NK-92 treated with Interleukin-12 subunit alpha and Interleukin-12 subunit beta, amount 100 ng/mL, for 24 hours (cell line): ENCODE results near the gene C1orf167.

Experiments used
- DNase-seq: peaks from one replicate; lab custom pipeline; 2025; lab: John Stamatoyannopoulos, UW

The C1orf167 gene

DNA sequence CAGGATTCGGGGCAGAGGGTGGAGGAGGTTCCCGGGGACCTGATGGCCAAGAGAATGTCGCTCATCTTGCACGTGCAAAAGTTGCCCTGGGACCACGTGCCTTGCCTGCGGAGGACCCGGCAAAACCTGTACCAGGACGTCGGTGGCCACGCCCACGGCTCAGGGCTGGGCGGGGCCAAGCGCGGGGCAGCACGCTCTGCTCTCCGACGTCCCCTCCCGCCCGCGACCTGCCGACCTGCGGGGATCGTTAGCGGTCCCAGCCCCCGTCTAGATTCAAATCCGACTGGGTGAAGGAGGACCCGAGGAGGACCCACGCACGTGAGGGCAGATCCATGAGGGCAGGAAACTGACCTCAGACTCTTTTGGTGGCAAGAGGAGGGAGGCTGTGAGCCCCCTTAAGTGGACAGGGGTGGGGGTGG, at the start of gene C1orf167:
Gene C1orf167 (plus strand): TSS at position 206 of the 419 bp plus-strand sequence. CDS start 2,208 bp downstream, outside the sequence.
- no peak for DNase-seq

DNA sequence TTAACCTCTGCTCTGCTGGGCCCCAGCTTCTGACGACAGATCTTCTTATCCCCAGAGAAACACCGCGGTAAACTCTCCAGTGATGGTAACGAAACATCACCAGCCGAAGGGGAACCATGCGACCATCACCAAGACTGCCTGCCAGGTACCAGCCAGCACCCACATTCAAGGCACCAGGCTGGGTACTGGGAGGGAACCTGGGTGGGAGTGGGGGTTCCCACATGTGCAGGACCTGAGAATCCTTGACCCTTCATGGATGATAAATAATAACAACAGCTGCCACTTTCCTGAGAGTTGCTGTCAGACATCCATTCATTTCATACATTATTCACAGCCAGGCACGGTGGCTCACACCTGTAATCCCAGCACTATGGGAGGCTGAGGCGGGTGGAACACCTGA, 49.7 kb upstream of the C1orf167 start:
- DNase-seq, result no peak

GRCh38 chr1:11713095-11713494, 48.9 kb upstream of the C1orf167 start:
- no peak for DNase-seq

DNA sequence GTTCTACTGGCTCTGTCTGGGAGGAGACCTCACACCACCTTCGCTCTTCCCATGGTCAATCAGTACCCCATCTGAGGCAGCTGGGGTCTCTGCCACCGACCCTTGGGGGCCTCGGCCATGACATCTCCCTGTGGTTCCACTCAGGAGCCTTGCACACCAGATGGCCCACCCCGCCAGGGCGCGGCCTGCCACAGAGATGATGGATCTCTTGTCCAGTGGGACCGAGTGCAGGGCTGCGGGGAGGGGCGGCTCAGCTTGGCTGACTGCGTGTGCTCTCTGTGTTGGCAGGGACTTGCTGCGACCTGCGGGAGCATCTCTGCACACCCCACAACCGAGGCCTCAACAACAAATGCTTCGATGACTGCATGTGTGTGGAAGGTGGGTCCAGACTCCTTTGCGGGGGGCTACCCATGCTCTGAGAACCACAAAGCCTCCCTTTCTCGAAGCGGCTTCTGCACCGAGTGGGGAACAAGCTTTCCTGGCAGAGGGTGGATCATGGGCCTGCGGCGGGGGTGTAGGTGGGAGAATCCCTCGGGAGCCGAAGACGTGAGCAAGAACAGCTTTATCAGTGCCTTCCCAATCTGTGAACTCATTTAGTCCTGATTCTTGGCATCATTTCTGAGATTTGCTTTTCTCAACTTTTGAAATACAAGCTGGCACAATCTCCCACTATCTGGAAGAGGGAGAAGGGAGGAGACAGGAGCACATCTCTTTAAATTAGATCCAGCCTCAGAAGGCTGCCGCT, 47.0 kb upstream of the C1orf167 start:
- DNase-seq, result no peak

- DNase-seq, result peak; percentile 68
Measured at GRCh38 chr1:11719313-11720032, 42.5 kb upstream of the C1orf167 start.

GRCh38 chr1:11720033-11720376, 42.0 kb upstream of the C1orf167 start:
- DNase-seq, result no peak

DNA sequence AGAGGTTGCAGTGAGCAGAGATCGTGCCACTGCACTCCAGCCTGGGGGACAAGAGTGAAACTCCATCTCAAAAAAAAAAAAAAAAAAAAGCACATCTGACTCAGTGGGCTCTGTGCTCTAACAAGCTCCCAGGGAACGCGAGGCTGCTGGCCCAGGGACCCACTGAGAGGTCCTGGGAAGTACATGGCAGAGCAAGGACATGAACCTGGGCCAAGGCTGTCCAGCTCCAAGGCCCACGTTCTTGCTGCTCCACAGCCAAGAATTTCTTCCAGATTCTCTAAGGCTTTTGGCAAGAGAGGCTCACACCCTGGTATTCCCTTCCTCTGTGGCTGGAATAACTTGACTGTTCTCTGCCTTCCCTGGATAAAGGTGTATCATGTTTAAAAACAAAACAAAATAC, 41.5 kb upstream of the C1orf167 start:
- no peak for DNase-seq

DNA sequence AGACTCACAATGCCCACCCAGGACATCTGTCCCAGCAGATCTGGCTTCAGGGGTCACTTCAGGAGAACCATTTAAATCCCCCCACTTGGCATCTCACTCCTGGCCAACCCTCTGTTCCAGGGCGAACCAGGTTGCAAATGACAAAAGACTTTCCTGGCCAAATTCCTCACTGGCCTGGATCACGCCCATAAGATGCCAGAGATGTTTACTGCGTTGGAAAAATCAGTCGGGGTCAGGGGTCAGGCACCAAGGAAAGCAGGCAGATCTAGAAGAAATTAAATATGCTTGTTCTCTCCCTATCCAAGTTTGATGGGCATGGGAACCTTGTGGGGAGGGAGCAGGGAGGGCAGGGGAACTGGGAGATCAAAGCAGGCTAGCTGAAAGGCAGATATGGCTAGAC, 40.7 kb upstream of the C1orf167 start:
- DNase-seq, result no peak

GRCh38 chr1:11722538-11722937, 39.5 kb upstream of the C1orf167 start:
- DNase-seq, result no peak

DNA sequence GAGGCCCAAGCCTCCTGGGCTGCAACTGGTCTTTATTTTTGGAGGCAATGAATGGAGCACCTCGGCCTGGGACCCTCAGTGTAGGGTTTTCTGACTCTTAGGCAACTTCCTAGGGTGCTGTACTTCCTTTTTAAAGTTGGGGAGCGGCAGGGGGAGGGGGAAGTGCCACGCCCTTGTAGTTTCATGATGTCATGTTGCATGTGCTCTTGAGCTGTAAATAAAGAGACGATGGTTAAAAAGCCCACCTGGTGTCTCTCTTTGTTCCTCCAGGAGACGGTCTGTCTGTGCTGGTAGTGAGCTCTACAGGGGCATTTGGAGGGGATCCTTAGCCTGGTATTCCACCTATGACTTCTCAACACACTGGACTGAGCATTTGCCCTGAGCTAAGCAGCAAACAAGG, 36.4 kb upstream of the C1orf167 start:
- DNase-seq, result no peak

DNA sequence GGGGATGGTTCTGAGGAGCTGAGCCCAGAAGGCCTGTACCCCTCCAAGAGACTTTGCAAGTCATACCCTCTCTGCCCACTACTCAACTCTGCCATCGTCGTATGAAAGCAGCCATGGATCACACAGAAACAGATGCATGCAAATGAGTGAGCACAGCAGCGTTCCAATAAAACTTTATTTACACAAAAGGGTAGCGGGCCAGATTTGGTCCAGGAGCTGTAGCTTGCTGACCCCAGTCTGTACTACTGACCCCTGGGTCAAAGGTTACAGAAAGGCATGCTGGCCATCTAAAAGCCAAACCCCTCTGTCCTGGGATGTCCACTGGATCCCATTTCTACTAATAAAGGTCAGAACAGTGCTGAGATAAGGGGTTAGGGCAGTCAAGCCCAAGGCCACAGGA, 34.9 kb upstream of the C1orf167 start:
- no peak for DNase-seq

DNA sequence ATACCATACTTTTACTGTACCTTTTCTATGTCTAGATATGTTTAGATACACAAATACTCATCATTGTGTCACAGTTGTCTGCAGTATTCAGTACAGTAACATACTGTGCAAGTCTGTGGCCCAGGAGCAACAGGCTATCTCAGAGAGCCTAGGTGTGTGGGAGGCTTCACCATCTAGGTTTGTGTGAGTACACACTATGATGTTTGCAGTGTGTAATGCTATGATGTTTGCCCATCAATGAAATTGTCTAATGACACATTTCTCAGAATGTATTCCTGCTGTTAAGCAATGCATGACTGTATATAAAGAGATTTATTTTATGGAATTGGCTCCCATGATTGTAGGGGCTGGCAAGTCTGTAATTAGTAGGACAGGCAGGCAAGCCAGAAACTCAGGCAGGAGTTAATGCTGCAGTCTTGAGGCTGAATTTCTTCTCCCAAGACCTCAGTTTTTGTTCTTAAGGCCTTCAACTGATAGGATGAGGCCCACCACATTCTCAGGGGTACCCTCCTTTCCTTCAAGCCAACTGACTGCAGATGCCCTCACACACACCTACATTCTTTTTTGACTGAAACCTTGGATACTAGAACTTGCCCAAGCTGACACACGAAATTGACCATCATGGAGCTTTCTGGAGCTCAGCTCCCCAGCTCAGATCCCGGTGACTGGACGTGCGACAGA, 33.7 kb upstream of the C1orf167 start:
- DNase-seq, result no peak

DNA sequence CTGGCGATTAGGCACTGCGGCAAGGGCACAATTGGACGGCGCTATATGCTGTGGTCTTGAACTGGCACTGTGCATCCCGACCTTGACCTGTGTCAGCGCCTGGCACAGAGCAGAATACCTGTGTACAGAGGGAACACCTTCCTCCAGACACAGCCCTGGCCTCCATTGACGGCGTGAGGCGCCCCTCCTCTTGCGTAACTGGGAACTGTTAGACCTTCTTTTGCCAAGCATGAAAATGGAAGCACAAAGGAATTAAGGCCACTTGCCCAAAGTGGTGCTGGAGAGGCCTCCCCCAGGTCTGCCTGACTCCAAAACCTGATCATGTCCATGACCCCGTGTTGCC, 32.9 kb upstream of the C1orf167 start:
- DNase-seq, result no peak

DNA sequence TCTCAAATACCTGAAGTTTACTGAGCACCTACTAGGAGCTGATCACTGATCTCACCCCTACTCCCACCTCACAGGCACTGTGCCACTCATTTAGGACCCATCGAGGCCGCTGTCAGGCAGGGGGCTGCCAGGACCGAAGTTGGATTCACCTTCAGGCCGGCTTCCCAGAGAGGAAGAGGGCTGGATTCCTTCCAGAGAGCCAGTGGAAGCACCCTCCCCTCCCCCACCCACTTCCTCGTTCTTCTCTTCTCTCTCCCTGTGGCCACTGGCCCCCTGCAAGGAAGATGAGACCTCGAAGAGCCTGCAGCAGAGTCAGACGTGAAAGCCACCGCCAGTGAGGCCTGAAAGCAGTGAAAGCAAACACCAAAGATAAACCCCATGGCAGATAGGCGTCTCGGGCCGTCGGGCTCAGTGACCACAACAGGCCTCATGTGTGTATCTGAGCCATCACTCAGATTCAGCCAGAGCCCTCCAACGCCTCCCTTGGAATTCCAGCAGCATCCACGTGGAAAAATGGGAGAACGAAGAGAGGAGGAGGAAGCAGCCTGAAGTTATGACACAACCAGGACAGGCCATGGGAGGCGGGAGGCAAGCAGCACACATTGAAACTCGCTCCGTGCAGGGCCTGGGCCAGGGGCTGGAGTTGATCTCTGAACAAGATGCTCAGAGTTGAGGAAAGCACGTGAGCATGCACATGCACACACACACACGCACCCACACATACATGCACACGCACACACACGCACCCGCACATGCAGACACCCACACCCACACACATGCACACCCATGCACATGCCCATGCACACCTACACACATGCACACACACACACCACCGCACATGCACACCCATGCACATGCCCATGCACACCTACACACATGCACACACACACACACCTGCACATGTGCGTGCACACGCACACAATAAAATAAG, 32.2 kb upstream of the C1orf167 start:
- no peak for DNase-seq

DNA sequence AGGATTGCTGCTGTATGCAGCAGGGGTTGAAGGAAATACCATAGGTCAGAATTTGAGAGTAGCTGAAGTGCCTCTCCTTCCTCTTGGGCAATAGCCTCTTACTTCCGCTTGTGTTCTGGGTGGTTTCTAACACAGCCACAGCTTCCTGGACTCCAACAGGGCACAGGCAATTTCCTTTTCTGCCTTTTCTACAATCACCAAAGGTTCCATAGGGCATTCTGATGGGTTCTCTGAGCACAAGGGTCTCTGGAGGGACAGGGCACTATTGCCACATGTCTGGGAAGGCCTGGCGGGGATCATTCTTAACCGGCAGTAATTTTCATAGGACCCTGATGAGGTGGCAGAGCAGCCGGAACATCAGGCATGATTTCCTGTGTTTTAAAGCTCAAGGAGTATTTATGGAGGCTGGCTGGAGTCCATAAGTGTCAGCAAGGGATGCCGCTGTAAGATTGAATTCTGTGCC, 31.5 kb upstream of the C1orf167 start:
- peak; percentile 53 for DNase-seq

DNA sequence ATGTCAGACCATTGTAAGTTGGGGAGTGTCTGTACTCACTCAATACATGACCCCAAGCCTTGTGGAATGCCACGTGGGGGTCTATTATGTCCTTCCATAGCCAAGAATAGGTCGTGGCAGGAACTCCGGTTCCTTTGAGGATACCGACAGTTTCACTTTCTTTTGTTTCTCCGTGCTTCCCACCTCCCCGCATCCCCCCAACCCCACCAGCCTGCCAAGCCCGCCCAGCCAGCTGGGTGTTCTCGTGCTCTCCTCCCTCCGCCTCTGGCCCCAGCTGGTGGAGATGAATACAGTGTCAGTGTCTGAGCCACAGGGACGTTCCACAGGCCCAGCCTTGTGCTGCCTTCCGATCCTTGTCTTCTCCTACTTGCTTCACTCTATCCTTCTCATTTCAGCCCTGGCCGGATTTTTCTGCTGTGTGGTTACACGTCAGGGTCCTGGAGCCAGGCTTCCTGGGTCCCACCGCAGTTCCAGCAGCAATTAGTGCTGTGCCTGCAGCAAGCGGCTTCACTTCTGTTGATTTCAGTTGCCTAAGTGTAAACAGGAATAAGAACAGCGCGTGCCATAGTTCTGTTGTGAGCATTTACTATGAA, 30.2 kb upstream of the C1orf167 start:
- no peak for DNase-seq

GRCh38 chr1:11733306-11733705, 28.7 kb upstream of the C1orf167 start:
- DNase-seq, result no peak

GRCh38 chr1:11735531-11735853, 26.5 kb upstream of the C1orf167 start:
- DNase-seq, result no peak

DNA sequence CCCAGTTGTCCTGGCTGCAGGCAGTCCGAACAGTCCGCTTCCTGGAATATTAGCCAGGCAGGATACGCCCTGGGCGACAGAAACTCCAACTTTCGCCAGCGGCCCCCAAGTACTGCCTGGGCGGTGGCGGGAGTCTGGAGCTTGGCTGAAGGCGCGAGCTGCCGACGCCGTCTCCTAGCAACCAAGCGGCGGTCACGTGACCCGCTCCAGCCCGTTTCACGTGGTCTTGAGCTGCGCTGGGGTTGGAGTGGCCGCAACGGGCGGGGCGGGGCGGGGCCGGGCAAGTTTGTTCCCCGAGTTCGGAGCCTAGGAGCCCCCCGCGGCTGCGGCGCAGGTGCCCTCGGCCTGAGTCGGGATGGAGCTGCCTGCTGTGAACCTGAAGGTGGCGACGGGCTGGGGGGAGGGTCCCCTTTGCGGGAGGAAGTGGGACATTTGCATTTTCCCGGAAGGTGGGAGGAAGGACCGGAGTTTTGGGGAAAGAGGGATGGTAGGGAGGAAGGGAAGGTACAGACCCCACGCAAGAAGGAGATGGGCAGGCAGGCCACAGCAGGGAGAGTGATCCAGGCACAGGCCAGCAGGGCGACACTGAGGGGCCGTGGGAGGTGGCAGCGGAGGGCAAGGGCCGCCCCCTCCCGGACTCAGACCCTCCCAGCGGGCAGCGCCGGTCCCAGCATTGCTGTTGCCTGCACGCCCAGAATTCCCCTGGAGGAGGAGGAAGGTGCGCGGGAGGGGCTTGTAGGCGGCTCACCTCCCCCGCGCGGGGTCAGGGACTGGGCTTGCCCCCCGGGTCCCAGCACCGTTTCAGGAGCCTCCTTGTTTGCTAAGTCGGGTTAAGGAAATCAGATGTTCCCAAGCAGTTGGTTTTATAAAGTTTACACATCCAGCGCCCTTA, 25.9 kb upstream of the C1orf167 start, which contains the start of gene AGTRAP:
Gene AGTRAP (plus strand): TSS at position 283 of the 892 bp plus-strand sequence. CDS start 73 bp downstream, at position 356.
- DNase-seq, result peak; percentile 55
